Placental epithelial cell (primary cell): ENCODE results near the gene ANKRD66. TPM values are rescaled to one million over a fixed set of nuclear protein-coding genes. Genes with fewer than 3 reads are reported as not detected.

Experiments
- total RNA-seq: library from RNA; depleted of rRNA; stranded (reverse); fragments of >200 nt; gene quantifications from 2 replicates; pipeline ENCODE4 v1.2.3, GENCODE V29; 2012

The ANKRD66 gene
- total RNA-seq: not detected in 2 replicates

GRCh38 chr6:46746696-46747095 is at the start of gene ANKRD66:
TSS of gene ANKRD66 (plus strand) at chr6:46746933. CDS start at chr6:46751949, 5,016 bp downstream.

DNA sequence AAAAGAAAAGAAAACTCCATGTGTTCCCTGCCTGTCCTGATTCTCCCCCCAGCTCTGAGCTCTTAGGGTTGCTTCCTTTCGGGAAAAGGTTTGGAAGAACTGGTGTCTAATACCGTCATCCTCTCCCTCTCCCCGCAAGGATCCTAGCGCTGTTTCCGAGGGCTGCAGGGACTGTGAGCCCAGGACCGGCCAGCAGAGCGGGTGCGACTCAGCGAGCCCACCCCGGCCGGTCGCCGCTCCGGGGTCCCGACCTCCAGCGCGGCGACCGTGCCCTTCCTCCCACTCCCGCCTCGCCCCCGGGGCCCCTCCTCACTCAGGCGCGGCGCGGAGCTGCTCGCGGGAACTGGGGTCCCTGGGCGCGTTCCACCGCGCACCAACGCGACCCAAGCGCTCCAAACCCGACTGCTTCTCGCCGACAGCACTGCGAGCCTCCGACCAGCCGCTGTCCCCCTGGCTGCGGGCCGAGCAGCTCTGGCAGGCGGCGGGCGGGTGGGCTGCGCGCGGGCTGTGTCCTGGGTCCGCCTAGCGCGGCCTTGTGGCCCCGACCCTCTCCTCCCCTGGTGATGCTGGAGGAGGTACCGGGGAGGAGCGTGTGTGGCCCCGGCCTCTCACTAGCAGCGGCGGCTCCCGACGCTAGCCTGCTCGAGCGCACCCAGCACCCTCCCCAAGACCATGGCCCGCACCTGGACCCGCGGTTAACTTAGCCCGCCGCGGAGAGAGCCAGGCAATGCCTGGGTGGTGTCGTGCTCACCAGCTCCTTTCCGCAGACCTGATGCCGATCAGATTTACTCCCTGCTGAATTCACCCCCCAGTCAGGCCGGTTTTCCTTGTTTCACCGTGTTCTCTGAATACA is 11.6 kb upstream of the ANKRD66 start, which contains the start of gene PLA2G7:
Gene PLA2G7, minus strand, starts transcription at position 509 of the 853 bp plus-strand sequence. CDS start 12,484 bp downstream, outside the sequence.

DNA sequence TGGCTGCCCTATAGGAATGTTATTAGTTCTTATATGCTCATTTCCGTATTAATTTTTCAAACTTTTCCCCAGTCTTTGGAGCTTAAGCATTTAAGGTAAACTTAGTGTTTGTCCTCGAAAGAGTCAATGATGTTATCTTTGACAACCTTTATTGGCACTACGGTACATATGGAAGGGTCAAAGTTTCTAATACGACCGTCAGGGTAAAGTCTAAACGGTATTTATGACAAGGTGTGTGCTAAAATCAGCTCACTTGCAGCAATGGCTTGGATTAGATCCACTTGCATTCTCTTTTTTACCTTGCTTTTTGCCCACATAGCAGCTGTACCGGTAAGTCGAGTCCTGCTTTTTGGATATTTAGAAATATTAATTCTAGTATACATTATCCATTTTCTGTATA is 46.4 kb downstream of the ANKRD66 start, which contains the start of gene MEP1A:
Gene MEP1A, plus strand, starts transcription at position 252 of the 400 bp plus-strand sequence. Its CDS starts 10 bp downstream, at position 262.

Other genes starting within 250 kb of the ANKRD66 start
- 0.22 and 0.79 TPM in 2 replicates for gene CYP39A1, start 94.1 kb upstream of the ANKRD66 start, total RNA-seq
- 0.11 and 2.7 TPM in 2 replicates for gene SLC25A27, start 94.0 kb upstream of the ANKRD66 start, total RNA-seq
- gene TDRD6, start 59.0 kb upstream of the ANKRD66 start, total RNA-seq: under 0.01 TPM in 2 replicates
- gene PLA2G7, start 11.6 kb upstream of the ANKRD66 start, total RNA-seq: 7.2 and 7.5 TPM in 2 replicates
- not detected in 2 replicates for gene MEP1A, start 46.5 kb downstream of the ANKRD66 start, total RNA-seq
- 6.7 and 13.7 TPM in 2 replicates for gene ADGRF5, start 175.0 kb downstream of the ANKRD66 start, total RNA-seq